ENCODE data around the gene BBS1.

The BBS1 gene

GRCh38 chr11:66477263-66478201, 32.9 kb upstream of the BBS1 start:
- no peak for DNase-seq (ENCODE audit: low read depth in 2 of 2)

DNA sequence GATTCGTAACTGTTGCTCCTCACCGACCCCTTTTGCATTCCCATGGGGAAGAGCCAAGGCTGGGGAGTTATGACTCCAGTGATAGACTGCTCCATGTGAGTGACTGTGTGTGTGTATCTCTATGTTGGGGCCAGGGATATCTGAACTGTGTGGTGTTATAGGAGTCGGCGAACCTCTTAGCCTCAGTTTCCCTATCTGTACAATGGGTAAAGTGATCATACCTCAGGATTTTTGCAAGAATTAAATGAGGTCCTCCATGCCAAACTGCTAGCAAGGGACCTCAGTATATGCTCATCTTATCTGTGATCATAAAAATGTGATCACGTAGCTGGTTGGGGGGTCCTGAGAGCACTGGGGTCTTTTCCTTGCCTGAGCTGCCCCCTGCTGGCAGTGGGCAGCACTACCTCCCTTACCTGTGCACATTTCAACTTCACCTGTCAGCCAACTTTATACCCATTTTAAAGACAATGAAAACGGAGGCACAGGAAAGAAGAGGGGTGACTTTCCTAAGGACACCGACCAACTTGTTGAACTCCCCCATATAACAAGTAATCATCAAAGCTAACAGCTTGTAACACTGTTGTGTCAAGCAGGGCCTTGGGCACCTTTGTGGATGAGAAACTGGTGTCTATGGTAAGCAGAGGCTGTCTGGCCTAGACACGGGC, 31.6 kb upstream of the BBS1 start:
- DNase-seq (ENCODE audit: low read depth in 2 of 2), result no peak

GRCh38 chr11:66479394-66480116, 30.9 kb upstream of the BBS1 start:
- DNase-seq (ENCODE audit: low read depth in 2 of 2), result no peak

- peak; percentile 94 to 98 for DNase-seq (ENCODE audit: low read depth in 2 of 2)
Observed at GRCh38 chr11:66480117-66480938, 30.1 kb upstream of the BBS1 start, which contains the start of gene DPP3. Gene DPP3 (plus strand): TSS chr11:66480434. CDS start chr11:66482201, 1,767 bp downstream.

DNA sequence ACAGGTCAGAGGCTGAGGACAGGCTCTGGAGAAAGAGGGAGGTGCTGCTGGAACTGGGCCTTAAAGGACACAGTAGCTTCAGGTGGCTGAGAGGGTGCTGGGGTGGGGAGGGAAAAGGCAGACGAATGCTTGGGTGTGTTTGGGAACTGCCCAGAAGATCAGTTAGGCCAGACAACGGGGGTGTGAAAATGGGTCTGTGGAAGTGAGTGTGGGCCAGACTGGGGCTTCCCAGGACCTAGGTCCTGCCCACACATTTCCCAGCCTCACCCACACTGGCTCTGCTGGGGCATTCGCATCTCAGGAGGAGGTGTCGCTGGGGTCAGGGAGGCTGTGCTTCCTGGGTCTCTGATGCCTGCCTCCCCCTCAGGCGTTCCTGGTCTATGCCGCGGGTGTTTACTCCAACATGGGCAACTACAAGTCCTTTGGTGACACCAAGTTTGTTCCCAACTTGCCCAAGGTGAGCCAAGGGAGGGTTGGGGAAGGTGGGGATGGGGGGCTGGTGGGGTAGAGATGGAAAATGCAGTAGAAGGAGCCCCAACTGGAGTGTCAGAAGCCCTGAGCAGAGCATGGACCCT, 25.5 kb upstream of the BBS1 start:
- DNase-seq (ENCODE audit: low read depth in 2 of 2), result no peak

- no peak for DNase-seq (ENCODE audit: low read depth in 2 of 2)
Observed at GRCh38 chr11:66488957-66489356, 21.5 kb upstream of the BBS1 start.

- no peak for DNase-seq (ENCODE audit: low read depth in 2 of 2)
Observed at GRCh38 chr11:66489636-66490035, 20.8 kb upstream of the BBS1 start.

- DNase-seq (ENCODE audit: low read depth in 2 of 2), result no peak
Observed at GRCh38 chr11:66491315-66491935, 19.0 kb upstream of the BBS1 start.

DNA sequence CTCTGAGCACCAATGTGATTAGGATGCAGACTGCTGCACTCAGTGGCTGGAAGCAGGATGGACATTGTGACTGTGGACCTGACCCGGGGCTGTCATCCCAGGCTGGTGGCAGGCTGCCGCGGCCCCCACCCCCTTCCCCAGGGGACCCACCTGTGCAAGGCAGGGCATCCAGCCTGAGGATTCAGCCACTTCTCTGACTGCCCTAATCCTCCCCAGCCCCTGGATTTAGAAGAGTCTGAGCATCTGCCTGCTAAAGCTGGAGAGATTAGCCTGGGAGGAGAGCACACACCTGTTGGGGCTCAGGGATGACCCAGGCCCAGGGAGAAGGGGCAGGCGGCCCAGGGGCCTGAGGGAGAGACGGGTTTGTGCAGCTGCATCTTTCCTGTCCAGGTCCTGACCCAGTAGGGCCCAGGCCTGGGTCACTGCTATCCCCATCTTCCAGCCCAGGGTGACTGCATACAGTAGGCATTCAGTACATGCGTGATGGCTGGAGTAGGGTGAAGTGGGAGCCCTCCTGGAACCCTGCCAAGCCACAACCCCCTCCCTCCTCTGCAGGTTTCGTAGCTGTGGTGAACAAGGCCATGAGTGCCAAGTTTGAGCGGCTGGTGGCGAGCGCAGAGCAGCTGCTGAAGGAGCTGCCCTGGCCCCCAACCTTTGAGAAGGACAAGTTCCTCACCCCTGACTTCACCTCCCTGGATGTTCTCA, 18.1 kb upstream of the BBS1 start:
- no peak for DNase-seq (ENCODE audit: low read depth in 2 of 2)

DNA sequence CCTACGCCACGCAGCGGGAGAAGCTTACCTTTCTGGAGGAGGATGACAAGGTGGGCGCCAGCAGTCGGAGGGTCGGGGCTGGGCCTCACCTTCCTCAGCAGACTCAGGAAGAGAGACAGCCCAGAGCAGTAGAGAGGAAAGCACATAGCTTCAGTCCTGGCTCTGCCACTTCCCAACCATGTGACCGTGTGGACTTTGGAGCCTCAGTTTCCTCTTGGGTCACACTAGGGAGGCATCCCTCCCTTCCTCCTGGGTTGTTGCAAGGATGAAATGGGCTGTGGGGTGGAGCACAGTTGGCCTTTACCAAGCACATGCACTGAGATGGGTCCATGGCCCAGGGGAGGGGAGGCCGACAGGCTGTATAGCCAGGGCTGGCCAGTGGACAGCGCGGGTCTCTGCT, 17.3 kb upstream of the BBS1 start:
- no peak for DNase-seq (ENCODE audit: low read depth in 2 of 2)

DNA sequence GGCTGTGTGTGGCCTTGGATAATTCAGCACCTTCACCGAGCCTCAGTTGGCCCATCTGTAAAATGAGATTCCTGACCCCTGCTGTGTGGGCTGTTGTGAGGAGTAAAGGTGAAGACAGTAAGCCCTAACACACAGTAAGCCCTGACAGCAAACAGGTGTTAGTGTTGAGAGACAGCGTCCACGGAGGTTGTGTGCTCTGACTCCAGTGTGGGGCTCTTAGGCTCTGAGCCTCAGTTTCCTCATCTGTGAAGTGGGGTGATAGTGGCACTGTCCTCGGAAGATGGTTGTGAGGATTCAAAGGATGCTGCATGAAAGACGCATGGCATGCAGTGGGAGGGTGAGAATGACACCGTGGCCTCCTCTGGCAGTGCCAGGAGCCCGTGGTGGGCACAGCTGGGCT, 16.0 kb upstream of the BBS1 start:
- no peak for DNase-seq (ENCODE audit: low read depth in 2 of 2)

DNA sequence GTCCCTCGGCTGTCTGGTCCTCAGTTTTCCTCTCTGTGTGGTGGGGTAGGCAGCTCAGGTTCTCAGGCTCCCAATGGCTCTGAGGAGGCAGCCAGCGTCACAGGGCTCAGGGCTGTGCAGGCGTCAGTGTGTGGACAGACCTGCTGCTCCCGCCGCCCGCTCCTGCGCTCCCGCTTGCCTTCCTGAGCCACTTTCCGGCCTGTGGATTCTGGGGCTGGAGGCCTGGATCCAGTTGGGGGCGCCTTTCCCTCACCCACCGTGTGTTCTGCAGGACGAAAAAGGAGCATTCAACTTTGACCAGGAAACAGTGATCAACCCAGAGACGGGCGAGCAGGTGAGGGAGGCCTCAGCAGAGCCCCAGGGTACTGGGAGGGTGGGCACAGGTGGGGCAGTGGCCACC, 15.5 kb upstream of the BBS1 start:
- DNase-seq (ENCODE audit: low read depth in 2 of 2), result no peak

DNA sequence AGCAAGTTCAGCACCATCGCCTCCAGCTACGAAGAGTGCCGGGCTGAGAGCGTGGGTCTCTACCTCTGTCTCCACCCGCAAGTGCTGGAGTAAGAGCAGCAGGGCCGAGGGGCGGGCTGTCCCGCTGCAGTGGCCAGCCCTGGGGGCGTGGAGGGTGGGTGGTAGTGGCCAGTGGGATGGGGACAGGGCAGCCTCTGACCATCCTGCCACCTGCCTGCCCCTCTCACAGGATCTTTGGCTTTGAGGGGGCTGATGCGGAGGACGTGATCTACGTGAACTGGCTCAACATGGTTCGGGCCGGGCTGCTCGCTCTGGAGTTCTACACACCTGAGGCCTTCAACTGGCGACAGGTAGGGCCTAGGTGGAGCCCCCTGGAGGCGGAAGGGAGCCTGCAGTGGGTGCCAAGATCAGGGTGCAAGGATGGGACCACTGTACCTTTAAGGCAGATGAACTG, 15.0 kb upstream of the BBS1 start:
- no peak for DNase-seq (ENCODE audit: low read depth in 2 of 2)

DNA sequence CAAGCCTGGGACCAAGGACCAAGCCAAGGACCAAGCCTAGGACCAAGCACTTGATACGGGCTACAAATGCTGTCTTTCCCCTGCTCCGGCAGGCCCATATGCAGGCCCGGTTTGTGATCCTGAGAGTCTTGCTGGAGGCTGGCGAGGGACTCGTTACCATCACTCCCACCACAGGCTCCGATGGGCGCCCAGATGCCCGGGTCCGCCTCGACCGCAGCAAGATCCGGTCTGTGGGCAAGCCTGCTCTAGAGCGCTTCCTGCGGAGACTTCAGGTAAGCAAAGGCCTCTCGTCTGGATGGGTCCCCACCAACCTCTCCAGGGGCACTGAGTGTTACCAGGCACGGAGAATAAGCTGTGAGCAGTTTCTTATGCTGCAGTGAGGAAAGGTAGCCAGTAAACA, 13.2 kb upstream of the BBS1 start:
- no peak for DNase-seq (ENCODE audit: low read depth in 2 of 2)

- no peak for DNase-seq (ENCODE audit: low read depth in 2 of 2)
Observed at GRCh38 chr11:66498506-66498905, 11.9 kb upstream of the BBS1 start.

DNA sequence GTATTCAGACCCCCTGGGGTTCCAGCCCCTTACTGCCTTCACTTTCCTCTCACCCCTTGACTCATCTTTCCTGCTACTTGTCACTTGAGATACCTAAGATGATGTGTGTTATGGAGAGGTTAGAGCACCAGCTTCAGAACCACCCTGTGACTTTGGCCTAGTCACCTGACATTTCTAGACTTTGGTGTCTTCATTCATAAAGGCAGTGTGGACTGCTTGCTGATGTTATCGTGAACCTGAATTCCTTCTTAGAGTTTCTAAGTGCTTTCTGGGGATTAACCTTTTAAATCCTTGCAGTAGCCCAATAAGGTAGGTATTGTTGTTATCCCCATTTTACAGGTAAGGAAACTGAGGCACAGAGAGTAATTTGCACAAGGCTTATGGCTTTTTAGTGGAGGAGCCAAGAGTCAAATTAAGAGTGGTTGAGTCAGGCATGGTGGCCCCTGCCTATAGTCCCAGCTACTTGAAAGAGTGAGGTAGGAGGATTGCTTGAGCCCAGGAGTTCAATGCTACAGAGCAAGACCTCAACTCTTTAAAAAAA, 5.1 kb upstream of the BBS1 start:
- DNase-seq (ENCODE audit: low read depth in 2 of 2), result no peak

DNA sequence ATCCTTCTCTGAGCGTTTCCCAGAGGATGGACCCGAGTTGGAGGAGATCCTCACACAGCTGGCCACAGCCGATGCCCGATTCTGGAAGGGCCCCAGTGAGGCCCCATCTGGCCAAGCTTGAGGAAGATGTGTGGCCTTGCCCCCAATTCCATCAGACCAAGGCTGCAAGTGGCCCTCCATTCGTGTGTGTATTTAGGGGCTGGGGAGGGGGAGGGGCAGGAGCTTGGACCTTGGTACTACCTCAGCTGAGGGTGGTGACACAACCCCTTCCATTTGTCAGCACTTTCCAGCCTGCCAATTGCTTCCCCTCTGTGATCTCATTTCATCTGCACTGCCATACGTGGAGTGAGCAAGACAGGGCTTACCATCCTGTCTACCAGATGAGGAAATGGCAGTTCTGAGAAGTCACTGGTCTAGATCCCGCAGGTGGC, 1.3 kb upstream of the BBS1 start:
- no peak for DNase-seq (ENCODE audit: low read depth in 2 of 2)

- no peak for DNase-seq (ENCODE audit: low read depth in 2 of 2)
Observed at GRCh38 chr11:66510990-66511339, 530 bp downstream of the BBS1 start.

DNA sequence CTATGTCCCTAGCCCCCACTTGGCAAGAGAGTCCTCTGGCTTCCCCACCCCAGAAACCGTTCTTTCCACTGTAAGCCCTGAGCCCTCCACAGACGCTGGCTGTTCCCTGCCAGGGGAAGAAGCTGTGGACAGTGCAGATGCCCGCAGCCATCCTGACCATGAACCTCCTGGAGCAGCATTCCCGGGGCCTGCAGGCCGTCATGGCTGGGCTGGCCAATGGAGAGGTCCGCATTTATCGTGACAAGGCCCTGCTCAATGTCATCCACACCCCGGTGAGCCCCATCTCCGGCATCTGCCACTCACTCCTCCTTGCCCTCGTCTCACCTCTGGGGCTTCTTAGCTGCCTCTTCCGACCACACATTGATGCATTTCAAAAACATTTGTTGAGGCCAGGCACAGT, 13.2 kb downstream of the BBS1 start:
- DNase-seq (ENCODE audit: low read depth in 2 of 2), result no peak
